GM21717 (cell line): Measurements from ENCODE around the gene TRAPPC14.
"Not testable (repeated sequence)": the region's sequence is repeated elsewhere in the genome, so short reads cannot be mapped to it uniquely, and the experiment has no call there.

Experiments
- ATAC-seq: cut with Tn5 transposase; IDR thresholded peaks from one replicate; pipeline ENCODE4 v1.9.1; 2021; ENCODE audit warnings: mild to moderate bottlenecking, moderate library complexity; ENCODE audit not compliant: unreplicated experiment

The TRAPPC14 gene, protein sequence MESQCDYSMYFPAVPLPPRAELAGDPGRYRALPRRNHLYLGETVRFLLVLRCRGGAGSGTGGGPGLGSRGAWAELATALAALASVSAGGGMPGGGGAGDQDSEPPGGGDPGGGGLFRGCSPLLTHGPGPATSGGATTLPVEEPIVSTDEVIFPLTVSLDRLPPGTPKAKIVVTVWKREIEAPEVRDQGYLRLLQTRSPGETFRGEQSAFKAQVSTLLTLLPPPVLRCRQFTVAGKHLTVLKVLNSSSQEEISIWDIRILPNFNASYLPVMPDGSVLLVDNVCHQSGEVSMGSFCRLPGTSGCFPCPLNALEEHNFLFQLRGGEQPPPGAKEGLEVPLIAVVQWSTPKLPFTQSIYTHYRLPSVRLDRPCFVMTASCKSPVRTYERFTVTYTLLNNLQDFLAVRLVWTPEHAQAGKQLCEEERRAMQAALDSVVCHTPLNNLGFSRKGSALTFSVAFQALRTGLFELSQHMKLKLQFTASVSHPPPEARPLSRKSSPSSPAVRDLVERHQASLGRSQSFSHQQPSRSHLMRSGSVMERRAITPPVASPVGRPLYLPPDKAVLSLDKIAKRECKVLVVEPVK

GRCh38 chr7:100158229-100159098 is at the start of gene TRAPPC14:
Gene TRAPPC14 (minus strand): TSS chr7:100158723. CDS start chr7:100158499, 224 bp downstream.
- ATAC-seq = no peak

- no peak for ATAC-seq
Observed at GRCh38 chr7:100204454-100204853, 45.9 kb upstream of the TRAPPC14 start.

GRCh38 chr7:100200693-100201092 is 42.2 kb upstream of the TRAPPC14 start:
- no peak for ATAC-seq

DNA sequence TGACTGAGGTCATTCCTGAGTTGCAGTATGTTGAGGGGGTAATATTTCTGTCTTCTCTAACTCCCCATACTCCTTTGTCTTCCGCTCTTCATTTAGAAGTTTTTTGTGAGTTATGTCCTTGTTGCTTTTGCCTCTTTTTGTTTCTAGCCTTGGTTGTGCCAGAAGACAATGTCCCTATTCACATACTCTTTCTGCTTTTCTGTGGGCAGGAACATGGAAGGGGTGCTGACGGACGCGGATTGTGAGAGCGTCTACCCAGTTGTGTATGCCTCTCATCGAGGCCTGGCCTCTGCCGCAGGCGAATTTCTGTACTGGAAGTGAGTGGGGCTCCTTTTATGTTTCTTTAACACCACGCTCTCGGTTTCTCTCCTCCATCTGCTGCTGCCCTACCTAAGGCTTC is 39.7 kb upstream of the TRAPPC14 start:
- ATAC-seq = no peak

GRCh38 chr7:100195901-100196322 is 37.4 kb upstream of the TRAPPC14 start:
- not testable (repeated sequence) for ATAC-seq

DNA sequence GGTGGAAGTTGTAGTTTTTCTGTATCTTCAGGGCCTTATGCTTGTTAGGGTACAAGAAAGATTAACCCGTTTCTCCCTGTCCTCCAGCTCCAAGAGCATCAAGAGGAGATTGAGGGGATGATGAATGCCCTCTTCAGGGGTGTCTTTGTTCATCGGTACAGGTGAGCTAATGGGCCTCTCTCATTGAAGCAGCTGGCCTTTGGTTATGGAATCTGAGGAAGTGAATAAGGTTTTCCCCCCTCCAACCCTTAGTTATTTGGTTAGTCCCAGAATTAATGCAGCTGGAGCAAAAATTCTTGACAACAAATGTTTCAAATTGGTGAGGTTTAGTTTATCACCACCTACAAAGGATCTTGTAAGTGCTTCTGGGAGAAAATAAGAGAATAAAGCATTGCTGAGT is 36.7 kb upstream of the TRAPPC14 start:
- no peak for ATAC-seq

GRCh38 chr7:100192969-100193368 is 34.4 kb upstream of the TRAPPC14 start:
- ATAC-seq = no peak

- ATAC-seq = not testable (repeated sequence)
Observed at GRCh38 chr7:100192281-100192862, 33.8 kb upstream of the TRAPPC14 start.

DNA sequence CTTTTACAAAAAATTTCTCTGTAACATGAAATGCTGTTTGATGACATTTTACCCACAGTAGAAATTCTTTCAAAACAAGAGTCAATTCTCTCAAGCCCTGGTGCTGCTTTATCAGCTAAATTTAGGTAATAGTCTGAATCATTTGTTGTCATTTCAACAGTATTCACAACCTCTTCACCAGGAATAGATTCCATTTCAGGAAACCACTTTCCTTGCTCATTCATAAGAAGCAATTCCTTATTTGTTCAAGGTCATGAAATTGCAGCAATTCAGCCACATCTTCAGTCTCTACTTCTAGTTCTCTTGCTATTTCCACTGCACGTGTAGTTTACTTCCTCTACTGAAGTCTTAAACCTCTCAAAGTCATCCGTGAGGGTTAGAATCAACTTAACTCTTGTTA is 33.3 kb upstream of the TRAPPC14 start:
- ATAC-seq = no peak

GRCh38 chr7:100190048-100190711 is 31.7 kb upstream of the TRAPPC14 start:
- peak; percentile 50 for ATAC-seq

DNA sequence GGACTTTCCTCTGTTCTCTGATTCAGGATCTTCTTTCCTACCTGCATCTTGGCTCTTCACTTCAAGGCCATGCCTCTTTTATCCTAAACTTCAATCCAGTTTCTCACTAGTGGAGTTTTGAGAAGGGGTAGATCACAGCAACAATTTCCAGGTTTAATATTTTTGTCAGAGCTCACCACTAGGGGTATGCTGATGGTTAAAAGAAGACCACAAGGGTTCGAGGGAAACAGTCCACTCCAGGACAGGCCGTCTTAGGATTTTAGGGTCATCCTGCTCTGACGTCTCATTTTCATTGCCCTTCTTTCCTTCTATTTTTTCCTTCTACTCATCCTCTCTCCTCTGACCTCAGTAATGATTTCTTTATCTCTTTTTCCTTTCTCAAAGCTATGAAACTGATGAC is 30.5 kb upstream of the TRAPPC14 start:
- ATAC-seq = no peak

DNA sequence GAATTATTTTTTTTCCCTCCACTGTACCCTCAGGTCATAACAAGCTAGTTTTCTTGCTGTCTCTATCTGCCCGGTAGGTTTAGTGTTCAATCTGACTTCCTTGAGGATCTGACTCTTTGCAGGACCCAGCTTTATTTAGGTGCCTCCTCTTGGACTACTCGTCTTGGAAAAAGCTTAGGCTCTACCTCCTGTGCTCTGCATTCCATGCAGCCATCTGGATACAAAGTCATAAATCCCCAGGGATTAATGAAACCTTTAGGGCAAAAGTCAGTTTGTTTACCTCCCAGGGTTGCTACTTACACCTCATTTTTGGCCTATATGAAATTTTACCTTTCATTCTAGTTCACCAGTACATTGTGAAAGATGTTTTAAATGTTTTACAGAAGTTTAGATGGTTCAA is 27.2 kb upstream of the TRAPPC14 start:
- no peak for ATAC-seq

- ATAC-seq = not testable (repeated sequence)
Observed at GRCh38 chr7:100183090-100183489, 24.6 kb upstream of the TRAPPC14 start.

GRCh38 chr7:100182616-100183015 is 24.1 kb upstream of the TRAPPC14 start:
- not testable (repeated sequence) for ATAC-seq

DNA sequence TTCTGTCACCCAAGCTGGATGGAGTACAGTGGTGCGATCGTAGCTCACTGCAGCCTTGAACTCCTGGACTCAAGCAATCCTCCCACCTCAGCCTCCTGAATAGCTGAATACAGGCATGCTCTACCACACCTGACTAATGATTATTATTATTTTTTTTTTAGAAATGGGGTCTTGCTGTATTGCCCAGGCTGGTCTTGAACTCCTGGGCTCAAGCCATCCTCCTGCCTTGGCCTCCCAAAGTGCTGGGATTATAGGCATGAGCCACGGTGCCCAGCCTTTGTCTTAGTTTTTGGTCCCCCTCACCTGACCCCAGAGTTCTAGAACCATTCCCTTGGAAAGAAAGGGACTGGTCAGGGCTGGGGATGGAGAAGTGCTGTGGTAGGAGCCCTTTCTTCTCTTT is 21.6 kb upstream of the TRAPPC14 start:
- ATAC-seq = not testable (repeated sequence)

GRCh38 chr7:100177045-100178001 is 18.8 kb upstream of the TRAPPC14 start, which contains the start of the genes GPC2 and STAG3:
Gene GPC2 (minus strand): TSS chr7:100177381. CDS start chr7:100177199, 182 bp downstream.
Gene STAG3 (plus strand): TSS chr7:100177918. CDS start chr7:100180557, 2,639 bp downstream.
- ATAC-seq = peak; percentile 81

DNA sequence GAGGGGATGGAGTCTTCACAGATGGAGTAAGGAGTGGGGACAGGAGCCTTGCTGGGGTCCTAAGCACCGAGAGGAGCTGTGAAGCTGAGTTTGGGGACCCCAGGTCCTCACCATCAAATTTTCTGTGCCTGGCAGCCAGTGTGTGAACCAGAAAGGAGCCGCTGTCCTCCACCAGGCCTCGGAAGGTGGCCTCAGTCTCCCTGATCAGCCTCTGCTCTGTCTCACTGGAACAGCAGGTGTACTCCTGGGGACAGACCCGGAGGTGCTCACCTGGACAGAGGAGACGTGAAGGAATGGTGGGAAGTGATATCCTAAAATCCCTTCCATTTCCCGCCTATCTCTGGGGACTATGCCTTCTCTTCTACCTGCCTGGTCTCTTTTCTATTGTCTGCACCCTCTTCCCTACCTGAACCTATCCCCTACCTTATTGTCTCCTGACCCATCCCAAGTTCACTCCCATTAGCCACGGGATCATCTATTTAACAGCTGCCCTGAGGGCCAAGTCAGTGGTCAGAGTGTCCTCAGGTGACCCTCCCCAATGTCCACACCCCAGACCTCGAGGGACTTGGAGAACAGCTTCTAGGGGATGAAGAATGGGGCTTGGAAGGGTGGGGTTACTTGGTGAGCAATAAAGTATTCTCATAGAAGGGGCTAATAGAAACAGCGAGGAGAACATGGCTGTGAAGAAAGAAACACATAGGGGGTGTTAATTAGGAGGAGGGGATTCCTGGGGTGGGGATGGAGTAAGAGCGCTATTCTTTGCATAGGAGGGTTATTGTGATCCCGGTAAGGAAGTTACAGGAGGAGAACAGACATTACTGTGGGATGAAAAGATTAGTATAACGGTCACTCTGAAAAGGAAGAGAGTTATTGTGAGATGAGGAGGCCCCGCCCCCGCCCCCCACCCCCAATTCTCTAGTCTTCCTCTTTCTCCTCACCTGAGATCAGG is 17.8 kb upstream of the TRAPPC14 start:
- ATAC-seq = no peak
